Gastroesophageal sphincter (tissue), 3 donors: ENCODE measurements around the gene OPN1SW.

Experiments used
- CTCF ChIP-seq, 4 experiments: fragments of 200-600 bp in 2 of 4; fragments of 450-650 bp in 2 of 4; sonication (generic) in 1 of 4; IDR thresholded peaks; one replicate each; pipeline ENCODE4 v1.5.1; 2017 to 2019; ENCODE audit warnings: antibody characterized with exemption in 4 of 4, mild to moderate bottlenecking in 2 of 4, moderate library complexity in 2 of 4
- EP300 ChIP-seq: sonication (generic); formaldehyde crosslinking; IDR thresholded peaks from one replicate; pipeline ENCODE4 v1.6.1; 2017; ENCODE audit warnings: antibody characterized with exemption, mild to moderate bottlenecking
- POLR2A ChIP-seq, 2 donors: fragments of 450-650 bp; IDR thresholded peaks; one replicate each; pipeline ENCODE4 v1.6.1; 2017; ENCODE audit warnings: antibody characterized with exemption in 2 of 2, mild to moderate bottlenecking in 2 of 2, moderate library complexity in 1 of 2
- POLR2AphosphoS5 ChIP-seq: sonication (generic); formaldehyde crosslinking; IDR thresholded peaks from one replicate; pipeline ENCODE4 v1.6.1; 2017; ENCODE audit warnings: antibody characterized with exemption

- TF ChIP-seq POLR2AphosphoS5, result no peak
- TF ChIP-seq POLR2A (IDR thresholded peaks at IDR 0.05), result no peak
- no peak for TF ChIP-seq CTCF (IDR thresholded peaks at IDR 0.05)
- TF ChIP-seq EP300, result no peak
Measured at GRCh38 chr7:128731184-128731583, 44.4 kb downstream of the OPN1SW start.
